Stromal cell of bone marrow (primary cell): ENCODE data around the gene MIB2.
"Not testable (repeated sequence)": the region's sequence is repeated elsewhere in the genome, so short reads cannot be mapped to it uniquely, and the experiment has no call there.

Experiments
- DNase-seq: peaks from one replicate; pipeline ENCODE4 v3.0.0-alpha.2; 2012; ENCODE audit warnings: low read depth

Gene MIB2

DNA sequence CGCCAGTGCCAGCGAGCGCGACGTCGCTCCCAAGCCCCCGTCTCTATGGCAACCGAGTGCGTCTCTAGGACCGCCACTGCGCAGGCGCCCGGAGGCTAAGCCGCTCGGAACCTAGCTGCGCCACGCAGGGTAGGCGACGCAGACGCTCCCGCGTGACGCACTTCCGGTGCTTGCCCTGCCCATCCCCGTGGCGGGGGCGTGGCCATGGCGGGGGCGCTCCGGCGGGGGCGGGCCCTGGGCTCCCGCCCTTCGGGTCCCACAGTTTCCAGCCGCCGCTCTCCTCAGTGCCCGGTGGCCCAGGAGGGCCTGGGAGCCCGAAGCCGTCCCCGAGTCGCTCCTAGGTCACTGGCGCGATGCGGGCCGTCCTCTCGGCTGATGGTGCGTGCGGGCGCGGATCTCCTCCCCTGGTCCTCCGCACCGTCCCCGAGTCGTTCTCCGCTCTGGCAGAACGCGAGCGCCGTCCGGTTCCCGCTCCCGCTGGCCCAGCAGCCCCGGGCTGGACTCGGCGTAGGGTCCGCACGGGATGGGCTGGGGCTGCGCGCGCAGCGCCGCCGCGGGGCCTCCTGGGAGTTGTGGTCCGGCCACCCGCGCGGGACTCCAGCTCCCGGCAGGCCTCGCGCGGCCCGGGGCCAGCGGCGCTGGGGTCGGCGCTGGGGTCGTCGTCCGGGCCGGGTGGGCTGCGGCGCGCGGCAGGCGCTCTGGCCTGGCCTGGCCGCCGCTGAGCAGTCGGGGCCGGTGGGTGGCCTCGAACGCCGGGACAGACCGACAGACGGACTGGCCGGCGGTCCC, at the start of gene MIB2:
TSS of gene MIB2 (plus strand) at position 245 of the 789 bp plus-strand sequence. CDS start 7,953 bp downstream, outside the sequence.
- DNase-seq = peak; percentile 86

DNA sequence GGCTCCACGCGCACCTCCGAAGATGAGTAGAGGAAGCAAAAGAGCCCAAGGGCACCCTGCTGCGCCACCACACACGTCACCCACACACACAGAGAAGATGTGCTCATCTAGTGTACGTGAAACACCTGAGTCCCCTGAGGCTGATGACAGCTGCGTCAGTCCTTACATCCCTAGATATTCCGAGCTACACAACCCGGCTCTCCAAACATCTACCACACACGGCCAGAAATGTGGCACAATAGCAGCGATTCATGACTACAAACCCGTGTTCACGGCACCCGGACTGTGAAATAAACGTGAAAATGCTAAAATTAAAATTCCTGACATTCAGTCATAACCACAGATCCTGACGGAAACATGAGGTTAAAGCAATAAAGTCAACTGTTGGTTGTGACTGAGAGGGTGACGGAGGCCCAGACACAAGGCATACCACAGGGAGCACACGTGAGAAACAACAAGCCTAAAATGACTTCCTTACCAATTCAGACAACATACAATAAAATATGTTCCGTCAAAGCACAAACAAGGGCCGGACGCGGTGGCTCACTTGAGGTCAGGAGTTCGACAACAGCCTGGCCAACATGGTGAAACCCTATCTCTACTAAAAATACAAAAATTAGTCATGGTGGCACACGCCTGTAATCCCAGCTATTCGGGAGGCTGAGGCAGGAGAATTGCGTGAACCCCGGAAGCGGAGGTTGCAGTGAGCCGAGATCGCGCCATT, 48.0 kb upstream of the MIB2 start:
- DNase-seq = peak; percentile 29

DNA sequence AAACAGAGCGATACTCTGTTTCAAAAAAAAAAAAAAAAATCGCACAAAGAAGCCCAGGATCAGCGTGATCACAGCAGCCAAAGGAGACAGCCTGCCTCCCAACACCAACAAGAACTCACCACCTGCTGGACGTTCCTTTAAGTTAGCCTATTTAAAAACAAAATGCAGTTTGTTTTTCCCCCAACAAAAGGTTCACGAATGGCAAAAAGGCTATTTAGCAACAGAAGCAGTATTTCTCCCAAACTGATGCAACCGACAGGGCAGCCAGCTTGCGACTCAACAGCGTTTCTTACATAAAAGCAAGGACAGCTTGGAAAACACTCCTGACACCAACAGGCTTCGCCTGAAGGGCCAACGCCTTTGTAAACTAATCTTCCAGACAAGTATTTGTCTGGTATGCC, 47.4 kb upstream of the MIB2 start:
- no peak for DNase-seq

DNA sequence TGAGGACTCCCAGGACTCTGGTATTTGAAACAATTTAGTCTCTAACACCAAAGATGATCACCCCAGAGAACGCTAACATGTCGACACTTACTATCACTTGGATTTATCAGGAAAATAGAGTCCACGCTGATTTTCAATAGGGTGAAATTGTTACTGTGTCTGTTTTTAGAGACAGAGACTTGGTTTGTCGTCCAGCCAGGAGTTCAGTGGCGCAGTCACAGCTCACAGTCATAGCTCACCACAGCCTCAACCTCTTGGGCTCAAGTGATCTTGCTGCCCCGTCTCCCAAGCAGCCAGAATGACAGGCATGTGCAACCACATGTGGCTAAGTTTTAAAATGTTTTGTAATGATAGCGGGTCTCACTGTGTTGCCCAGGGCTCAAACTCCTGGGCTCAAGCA, 46.0 kb upstream of the MIB2 start:
- no peak for DNase-seq

DNA sequence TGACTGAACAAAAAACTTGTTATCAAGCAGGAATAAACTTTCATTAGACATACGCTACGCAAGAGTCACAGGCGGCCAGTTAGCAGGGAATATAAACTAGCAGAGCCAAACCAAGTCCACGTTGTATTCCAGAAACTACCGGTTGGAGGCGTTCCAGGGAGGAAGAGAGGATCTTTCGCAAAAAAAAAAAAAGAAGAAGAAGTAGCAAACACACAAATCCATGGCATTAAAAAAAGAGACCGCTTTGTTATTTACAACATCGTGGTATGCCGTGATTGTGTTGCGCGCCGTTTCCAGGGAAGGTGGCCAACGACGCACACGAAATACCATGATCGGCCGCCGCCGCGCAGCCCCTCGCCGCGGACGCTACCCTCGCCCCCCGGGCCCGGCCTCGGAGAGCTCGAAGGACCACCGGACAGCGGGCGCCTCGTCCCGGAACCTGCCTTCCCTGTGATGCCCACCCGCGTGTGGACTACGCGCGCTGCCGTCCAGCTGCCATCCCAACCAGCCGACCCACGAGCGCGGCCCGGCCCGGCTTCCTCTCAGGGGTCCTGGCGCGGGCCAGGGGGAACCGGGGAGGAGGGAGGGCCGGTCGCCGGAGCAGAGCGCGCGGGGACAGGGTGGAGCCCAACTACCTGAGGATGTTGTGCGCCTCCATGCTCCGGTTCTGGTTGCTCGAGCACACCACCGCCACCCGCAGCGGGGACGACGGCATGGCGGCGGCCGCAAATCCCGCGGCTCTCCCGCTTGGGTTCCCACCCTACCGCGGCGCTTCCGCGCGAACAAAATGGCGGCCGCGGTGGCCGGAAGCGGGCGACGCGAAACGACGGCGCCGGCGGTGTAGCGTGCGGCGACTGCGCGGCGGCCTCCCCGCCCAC, 41.2 kb upstream of the MIB2 start:
- DNase-seq = peak; percentile 38

DNA sequence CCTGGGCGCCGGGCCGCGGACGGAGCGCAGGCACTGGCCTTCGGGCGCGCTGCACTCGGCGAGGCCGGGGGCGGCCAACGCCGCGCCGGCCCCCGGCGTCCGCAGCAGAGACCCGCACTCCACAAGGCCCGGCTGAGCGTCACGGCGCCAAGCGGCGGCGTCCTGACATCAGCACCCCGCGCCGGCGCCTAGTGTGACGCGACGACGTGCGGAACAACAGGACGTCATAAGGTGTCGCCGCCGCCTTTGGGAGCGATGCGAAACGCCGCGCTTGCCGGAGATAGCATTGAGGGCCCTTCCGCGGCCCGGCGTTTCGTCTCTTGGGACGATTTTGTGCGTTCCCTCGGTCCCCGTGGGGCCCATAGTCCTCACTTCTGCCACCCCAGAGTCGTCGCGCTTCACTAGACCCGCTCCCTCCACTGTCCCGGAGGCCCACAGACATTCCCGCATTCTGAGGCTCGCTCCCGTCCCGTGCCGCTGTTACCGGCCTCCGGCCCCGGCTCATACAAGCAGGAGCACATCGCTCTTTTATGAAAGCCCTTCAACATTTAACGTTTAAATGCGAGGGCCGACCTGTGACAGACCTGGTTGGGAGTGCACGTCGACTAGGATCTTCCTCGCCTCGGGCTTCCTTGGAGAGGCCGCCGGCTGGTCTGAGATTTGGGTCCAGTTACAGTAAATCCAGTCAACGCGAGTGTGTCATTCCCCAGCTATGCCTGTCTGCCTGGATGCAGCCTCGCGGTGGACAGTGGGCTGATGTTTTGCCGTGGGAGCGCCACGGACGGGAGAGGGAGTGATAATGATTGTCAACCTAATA, 40.4 kb upstream of the MIB2 start, which contains the start of gene SSU72:
TSS of gene SSU72 (minus strand) at position 143 of the 817 bp plus-strand sequence. CDS start 306 bp downstream, outside the sequence.
- DNase-seq = peak; percentile 78

DNA sequence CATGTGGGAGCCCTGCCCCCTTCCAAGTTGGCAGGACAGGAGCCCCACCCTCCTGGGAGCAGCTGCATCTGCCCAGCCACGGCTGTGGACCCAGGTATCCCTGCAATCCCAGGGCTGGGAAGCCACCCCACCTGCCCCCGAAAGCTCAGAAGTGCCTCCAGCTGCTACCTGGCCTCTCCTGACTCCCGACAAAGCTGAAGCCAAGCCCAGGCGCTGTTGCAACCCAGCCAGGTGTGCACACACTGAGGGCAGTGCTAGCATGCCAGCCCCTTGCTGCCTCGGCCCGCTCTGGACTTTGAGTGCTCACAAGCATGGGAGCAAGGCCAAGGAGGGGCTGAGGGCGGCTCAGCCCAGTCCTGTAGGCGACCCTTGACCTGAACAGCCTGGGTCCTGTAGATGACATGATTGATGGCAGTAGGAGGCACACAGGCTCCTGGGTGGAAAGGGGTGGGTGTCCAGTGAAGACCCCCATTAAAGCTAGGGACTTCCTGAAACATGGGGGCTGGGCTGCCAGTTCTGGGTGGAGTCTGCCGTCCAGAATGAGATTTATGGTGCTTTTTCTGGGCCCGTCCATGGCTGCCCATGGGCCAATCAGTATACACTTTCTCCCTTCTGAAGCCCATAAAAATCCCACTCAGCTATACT, 37.8 kb upstream of the MIB2 start:
- no peak for DNase-seq

DNA sequence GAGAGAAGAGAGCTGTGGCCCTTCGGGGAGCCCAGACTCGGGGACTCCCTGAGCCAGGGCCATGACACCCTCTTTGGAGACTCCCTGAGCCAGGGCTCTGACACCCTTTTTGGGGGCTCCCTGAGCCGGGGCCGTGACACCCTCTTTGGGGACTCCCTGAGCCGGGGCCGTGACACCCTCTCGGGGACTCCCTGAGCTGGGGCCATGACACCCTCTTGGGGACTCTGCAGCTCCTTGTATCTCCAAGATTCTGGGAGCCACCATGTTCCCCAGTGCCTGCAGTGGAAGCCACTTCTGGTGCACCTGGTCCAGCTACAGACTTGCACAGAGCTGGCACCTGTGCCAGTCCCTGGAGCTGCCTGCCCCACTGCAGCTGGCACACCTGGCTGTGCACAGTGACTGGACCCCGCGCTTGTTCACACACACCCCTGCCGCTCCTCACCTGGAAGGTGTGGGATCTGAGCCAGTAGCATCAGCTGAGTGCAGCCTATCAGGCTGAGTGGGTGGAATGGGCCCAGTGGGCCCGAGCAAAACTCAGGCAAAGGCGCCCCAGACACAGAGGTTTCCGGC, 36.8 kb upstream of the MIB2 start:
- DNase-seq = no peak

DNA sequence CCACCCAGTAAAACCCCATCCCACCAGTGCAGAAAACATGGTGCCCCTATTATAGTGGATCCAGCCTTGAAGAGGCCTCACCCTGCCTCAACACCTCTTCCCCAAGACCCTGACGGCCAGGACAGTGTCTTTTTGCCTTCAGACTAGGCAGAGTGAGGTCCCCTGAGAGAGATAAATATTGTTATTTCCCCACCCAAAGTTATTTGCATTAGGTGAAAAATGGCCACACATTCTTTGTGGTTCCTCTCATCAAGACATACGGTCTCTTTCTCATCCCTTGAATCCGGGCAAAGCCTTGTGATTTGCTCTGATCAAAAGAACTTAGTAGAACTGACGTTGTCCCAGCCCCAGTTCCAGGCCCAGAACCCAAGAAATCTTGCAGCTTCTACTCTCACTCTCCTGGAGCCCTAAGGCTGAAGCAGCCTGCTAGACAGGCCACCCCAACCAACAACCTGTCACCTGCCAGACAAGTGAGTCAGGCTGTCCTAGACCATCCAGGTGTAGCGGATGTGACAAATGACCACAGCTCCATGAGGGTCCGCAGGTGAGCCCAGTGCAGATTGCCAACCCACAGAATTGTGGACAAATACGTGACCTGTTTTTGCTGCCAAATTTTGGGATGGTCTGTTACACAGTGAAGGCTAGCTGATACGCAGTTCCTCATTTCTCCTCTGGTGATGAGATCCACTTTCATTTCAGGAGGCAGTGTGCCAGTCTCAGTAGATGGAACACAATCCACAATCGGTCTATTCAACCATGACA, 32.5 kb upstream of the MIB2 start:
- DNase-seq = no peak

DNA sequence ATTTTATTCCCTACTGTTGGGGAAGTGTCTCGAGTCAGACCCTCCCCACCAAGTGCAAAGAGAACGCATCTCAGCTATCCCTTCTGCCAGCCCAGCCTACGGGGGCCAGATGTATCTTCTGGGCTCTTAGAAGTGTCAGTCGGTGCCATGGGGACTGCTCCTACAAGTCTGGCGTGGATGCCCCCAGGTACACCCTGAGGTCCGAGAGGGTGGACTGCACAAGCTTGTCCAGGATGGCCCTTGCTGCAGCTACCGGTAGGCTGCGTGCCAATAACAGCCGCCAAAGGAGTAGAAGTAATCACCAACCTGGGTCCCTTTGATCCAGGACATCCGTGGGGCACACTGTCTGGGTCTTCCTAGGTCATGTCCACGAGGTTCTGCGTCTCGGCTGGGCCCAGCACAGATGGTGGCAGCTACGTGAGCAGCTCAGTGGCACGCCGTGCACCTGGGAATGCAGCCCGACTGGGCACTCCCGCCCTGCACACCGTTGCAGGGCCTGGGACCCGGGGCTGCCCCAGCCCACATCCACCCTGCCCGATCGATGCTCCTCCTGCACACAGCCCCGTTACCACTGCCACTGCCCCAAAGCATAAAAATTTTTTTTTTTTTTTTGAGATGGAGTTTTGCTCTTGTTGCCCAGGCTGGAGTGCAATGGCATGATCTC, 31.8 kb upstream of the MIB2 start:
- DNase-seq = no peak

DNA sequence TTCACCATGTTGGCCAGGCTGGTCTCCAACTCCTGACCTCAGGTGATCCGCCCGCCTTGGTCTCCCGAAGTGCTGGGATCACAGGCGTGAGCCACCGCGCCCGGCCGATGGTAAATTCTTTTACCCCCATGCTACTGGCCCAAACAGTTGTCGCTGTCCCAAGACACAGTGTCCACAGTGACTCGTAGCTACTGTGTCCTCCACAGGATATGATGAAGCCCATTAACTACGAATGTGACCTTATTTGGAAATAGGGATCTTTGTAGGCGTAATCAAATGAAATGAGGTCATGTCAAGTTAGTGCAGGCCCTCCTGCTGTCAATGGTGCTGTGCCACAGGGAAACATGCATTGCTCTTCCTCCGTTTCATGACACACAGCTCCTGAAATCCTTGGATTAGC, 23.8 kb upstream of the MIB2 start:
- DNase-seq = no peak

DNA sequence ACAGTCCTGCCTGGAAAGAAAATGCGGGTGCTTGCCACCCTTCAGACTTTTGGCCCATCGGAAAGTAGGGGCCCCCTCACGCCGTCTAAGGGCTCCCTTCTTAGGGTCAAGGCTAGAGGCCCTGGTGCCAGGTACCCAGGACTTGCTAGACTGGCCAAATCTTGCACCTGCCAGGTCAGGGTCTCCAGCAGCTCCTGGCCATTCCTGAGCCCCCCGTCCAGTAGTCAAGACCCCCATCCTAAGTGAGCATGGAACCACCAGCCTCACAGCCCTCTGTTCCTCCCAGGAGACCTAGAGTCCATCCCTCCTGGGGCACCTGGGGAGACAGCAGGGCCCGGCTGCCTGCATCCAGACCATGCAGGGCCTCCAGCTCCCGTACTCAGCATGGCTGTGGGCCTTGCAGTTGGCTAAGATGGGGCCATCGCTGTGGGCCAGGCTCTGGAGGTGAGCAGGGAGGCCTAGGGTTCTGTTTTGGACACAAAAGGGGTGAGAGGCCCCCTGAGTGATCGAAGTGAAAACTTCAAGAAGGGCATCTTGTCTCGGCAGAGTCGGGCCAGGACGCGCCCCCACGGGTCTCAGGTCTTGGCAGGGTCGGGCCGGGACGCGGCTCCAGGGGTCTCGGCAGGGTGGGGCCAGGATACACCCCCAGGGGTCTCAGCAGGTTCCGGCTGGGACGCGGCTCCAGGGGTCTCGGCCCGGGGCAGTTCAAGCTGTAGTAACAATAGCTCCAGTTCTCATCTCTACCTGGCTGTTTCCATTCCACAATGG, 21.3 kb upstream of the MIB2 start:
- no peak for DNase-seq

DNA sequence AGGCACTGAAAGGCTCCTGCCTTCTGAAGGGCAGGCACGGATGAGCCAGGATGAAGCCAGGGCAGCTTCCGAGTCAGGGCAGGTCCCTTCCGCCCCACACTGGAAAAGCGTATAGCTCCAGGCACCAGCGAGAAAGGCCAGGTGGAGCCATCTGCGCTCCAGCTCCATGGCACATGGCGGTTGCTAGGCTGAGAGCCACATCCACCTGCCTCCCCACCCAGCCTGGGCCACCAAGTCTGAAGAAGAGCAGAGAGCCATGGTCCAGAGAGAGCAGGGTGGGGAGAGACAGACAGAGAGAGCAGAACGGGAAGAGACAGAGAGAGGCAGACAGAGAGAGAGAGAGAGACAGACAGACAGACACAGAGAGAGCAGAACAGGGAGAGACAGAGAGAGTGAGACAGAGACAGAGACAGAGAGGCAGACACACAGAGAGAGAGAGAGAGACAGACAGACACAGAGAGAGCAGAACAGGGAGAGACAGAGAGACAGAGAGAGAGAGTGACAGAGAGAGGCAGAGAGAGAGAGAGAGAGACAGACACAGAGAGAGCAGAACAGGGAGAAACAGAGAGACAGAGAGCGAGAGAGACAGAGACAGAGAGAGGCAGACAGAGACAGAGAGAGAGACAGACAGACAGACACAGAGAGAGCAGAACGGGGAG, 20.6 kb upstream of the MIB2 start:
- DNase-seq = no peak

DNA sequence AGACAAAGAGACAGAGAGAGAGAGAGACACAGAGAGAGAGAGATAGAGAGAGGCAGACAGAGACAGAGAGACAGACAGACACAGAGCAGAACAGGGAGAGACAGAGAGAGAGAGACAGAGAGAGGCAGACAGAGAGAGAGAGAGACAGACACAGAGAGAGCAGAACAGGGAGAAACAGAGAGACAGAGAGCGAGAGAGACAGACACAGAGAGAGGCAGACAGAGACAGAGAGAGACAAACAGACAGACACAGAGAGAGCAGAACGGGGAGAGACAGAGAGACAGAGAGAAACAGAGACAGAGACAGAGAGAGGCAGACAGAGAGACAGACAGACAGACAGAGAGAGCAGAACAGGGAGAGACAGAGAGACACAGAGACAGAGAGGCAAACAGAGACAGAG, 20.0 kb upstream of the MIB2 start:
- not testable (repeated sequence) for DNase-seq

DNA sequence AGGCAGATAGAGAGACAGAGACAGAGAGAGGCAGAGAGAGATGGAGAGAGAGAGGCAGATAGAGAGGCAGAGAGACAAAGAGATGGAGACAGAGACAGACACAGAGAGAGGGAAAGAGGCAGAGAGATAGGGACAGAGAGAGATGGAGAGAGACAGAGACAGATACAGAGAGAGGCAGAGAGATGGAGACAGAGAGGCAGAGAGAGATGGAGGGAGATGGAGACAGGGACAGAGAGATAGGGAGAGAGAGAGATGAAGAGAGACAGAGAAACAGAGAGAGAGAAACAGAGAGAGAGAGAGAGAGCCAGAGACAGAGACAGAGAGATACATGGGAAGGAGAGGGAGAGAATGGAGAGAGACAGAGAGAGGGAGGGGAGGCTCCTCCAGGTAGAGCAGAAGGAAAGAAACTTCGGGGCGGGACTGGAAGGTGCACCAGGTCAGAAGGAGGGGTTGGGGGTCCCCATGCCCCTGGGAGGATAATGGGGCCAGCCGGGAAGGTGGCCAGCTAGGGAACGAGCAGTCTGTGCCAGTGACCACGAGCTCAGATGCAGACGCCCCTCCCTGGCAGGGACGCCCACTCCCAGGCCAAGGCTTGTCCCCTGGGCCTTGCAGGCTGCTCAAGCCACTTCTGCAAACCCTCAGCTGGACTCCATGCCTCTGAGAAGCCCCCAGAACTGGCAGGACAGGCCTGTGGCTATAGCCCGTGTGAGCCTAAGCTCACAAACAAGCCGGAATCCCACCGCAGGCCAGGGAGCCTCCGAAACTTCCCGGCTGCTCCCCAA, 18.6 kb upstream of the MIB2 start:
- no peak for DNase-seq

DNA sequence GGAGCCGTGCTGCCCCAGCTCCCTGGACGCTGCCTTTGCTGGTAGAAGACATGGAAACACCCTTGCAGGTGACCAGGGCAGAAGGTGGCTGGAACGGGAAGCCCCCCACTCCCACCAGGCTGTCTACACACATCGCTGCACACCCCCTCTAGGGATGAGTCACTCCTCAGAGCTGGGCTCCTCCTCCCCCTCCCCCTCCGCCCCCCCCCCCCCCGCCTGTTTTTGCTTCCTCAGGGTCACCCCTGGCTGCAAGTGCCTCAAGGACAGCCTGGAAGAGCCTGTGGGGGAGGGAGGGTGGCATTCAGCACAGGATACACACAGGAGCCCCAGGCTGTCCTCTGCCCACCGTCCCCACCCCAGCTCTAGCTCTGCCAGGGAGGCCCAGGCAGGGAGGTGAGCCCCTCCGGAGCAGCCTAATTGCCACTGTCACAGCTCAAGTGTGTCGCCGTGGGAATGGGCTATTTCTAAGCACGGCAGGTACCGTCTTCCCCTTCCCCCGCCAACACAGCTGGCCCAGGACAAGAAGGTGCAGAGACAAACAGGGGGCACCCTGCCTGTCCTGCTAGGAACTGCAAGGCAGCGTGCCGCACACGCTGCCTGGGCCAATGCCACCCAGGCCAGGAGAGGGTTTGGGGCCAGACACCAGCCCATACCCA, 17.9 kb upstream of the MIB2 start:
- DNase-seq = no peak
